Activated CD4-positive, alpha-beta T cell treated with anti-CD3 and anti-CD28 coated beads for 24 hours (primary cell): ENCODE data around the gene OLFM1.
"Not testable (repeated sequence)": the region's sequence is repeated elsewhere in the genome, so short reads cannot be mapped to it uniquely, and the experiment has no call there.

ENCODE experiments used
- DNase-seq, 2 donors: peaks; one replicate each; pipeline ENCODE4 v3.0.0-alpha.2; 2020; ENCODE audit warnings: low read depth in 2 of 2

Gene OLFM1

DNA sequence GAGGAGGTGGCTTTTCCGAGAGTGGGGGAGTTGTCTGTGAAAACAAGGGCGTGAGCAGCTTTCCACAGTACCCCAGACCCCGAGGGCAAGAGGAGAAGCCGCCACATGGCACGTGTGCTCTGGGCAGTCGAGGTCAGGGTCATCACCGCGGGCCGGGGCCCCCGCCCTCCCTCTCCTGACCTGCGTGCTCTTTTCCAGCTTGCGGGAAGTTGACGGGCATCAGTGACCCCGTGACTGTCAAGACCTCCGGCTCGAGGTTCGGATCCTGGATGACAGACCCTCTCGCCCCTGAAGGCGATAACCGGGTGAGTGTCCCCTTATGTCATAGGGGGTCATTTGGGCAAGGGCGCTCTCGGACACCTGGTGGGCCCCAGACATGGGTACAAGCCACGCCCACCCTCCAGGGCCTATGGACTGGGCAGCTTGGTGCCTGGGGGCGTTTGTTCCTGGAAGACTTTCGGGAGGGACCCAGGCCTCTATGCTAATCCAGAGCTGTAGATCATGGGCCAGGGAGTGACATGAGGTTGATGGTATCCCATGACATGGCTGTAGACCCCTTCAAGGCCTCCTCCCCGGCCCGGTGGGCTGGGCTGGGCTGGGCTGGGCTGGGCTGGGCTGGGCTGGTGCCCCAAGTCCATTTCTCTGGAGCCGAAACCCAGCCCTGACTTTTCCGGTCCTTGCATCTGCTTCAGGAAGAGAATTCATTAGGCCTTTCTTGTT, 19.2 kb downstream of the OLFM1 start:
- no peak for DNase-seq

DNA sequence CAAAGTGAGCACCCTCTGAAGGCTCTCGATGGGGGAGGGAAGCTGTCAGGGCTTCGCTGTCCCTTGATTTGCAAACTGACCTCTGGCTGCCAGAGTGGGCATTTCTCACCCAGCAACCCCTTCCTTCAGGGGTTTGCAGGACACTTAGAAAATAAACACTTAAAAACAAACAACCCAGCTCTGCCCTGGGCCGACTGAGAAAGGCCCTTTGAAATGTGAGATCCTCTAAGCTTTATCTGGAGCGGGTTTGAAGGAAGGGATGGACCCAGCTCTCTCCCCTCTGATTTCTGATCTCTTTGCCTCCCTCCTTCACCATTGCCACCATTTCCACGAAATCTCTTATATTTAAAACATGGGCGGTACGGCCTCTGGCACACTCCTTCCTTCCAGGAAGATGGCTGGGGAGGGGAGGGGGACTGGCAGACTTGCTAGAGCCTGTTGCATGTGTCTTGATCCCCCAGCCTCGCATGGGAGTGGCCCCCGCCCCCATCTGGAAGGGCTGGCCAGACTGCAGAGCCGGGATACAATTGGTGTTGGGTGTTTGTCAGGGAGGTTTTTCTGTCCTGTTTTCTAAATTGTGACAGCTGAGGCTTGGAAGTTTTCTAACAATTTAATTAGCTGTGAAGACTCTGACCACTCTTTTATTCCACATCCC, 20.2 kb downstream of the OLFM1 start:
- no peak for DNase-seq

DNA sequence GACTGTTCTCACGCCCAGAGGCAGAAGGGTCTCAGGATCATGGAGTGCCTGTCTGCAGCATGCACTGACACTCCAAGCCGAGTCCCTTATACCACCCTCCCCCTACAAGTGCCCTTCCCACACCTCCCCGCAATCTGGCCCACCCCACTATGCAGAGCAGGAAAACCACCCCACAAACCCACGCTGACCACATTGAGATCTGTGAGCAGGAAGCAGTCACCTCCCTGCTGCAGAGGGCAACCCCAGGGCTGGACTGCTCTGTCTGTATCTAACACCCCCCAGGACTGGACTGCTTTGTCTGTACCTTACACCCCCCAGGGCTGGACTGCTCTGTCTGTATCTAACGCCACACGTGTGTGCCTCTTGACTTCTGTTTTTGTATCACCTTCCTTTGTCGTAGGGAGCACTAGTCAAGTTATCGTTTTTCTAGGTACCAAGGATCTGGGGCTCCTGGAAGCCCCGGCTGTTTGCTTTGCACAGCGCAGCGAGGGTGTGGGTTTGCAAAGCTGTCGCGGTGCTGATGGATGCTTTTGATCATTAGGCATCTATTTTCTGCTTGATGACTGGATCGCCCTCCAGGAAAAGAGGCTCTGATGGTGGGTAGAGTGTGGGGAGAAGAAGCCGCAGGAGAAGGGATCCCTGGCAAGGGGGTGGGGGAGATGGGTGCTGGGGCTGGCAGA, 21.5 kb downstream of the OLFM1 start:
- no peak for DNase-seq

DNA sequence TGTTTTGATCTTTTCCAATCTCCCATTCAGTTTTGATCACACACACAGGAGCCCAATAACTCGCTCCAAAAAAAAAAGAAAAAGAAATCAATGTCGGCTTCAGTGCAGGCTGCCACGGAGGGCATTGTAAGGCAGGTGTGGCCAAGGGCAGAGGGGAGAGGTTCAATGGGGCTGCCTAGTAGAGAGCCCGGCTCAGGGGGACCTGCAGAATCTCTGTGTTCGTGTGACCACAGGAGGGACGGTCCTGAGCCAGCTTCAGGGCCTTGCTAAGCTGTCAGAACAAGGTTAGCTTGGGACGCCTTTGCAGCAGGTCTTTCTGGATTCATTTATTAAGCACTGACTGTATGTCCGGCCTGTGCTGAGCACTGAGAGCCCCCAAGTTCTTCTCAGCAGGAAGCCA, 22.2 kb downstream of the OLFM1 start:
- no peak for DNase-seq

DNA sequence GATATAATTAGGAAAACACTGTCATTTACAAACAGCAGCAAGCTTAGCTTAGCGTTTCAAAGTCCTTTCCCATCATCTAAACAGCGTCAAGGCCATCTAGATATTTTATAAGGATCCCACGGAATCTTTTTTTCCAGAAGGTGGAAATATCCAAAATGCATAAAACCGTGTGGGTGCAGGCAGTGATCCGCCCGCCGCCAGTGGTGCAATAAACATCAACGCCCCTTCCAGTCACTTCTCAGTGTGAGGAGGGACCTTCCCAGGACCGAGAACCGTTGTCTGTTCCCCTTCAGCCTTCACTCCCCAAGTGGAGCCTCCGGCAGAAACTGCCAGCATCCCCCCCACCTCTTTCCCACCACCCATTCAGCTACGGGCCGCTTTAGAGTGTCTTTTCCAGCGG, 22.9 kb downstream of the OLFM1 start:
- DNase-seq, result no peak

DNA sequence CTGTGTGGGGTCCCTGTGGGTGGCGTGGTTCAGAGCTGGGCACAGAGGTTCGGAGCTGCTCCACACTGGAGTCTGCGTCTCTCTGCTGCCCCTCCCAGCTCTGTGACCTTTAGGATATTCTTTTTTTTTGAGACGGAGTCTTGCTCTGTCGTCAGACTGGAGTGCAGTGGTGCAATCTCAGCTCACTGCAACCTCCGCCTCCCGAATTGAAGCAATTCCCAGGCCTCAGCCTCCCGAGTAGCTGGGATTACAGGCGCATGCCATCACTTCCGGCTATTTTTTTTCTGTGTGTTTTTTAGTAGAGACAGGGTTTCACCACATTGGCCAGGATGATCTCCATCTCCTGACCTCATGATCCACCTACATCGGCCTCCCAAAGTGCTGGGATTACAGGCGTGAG, 24.1 kb downstream of the OLFM1 start:
- DNase-seq, result not testable (repeated sequence)

DNA sequence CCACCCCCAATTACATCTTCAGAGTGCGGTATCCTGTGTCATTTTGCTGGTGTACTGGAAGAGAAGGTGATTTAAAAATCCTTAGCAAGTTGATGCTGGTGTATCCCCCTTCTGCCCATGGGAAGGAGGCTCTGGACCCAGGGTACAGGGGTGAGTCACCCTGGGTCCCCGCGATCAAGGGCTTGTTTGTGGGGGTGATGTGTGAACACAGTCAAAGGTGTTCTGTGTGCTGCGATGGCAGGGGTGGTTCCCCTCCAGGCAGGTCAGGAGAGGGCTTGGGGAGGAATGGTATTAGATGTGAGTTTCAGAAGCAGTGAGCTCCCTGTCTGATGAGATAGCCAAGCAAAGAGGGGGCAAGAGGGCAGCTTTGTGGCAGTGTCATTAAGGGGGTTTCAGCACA, 28.9 kb downstream of the OLFM1 start:
- DNase-seq, result no peak

DNA sequence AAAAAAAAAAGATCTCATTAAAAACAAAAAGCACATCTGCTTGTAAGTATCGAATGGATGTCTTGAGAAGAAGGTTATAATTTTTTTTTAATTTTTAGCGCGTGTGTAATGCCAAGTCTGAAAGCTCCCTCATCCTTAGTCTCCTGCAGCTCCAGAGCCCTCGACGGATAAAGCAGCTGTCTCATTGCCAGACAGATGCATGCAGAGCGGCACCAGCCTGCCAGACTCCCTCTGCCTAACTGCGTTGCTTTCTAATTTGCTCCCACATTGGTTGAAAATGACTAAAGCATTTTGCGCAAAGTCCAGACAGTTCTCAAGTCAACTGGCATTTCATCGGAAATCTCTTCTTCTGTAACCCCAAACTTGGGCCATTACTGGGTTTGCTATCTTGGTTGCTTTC, 29.4 kb downstream of the OLFM1 start:
- DNase-seq, result no peak

DNA sequence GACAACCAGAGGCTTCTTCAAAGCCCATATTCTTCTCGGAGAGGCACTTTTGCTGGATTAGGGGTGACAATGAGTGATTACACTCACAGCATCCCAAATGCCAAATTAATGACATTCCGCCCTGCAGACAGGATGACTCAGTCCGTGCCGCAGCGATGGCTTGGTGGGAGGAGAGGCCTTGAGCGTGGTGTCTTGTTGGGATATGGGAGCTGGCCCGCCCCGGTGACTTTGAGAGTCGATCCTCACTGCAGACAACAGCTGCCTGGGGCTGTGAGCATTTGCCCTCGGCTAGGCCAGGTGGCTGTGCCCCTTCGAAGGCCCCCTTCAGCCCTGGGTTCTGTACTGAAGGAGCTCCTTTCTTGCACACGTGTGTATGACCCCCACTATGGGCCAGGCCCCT, 29.8 kb downstream of the OLFM1 start:
- DNase-seq, result no peak

DNA sequence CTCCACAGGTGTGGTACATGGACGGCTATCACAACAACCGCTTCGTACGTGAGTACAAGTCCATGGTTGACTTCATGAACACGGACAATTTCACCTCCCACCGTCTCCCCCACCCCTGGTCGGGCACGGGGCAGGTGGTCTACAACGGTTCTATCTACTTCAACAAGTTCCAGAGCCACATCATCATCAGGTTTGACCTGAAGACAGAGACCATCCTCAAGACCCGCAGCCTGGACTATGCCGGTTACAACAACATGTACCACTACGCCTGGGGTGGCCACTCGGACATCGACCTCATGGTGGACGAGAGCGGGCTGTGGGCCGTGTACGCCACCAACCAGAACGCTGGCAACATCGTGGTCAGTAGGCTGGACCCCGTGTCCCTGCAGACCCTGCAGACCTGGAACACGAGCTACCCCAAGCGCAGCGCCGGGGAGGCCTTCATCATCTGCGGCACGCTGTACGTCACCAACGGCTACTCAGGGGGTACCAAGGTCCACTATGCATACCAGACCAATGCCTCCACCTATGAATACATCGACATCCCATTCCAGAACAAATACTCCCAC, 32.1 kb downstream of the OLFM1 start:
- no peak for DNase-seq

DNA sequence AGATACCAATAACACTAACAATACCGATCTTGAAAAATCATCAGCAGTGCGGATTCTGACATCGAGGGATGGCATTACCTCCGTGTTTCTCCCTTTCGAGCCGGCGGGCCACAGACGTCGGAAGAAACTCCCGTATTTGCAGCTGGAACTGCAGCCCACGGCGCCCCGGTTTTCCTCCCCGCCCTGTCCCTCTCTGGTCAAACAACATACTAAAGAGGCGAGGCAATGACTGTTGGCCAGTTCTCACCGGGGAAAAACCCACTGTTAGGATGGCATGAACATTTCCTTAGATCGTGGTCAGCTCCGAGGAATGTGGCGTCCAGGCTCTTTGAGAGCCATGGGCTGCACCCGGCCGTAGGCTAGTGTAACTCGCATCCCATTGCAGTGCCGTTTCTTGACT, 32.8 kb downstream of the OLFM1 start:
- DNase-seq, result no peak

DNA sequence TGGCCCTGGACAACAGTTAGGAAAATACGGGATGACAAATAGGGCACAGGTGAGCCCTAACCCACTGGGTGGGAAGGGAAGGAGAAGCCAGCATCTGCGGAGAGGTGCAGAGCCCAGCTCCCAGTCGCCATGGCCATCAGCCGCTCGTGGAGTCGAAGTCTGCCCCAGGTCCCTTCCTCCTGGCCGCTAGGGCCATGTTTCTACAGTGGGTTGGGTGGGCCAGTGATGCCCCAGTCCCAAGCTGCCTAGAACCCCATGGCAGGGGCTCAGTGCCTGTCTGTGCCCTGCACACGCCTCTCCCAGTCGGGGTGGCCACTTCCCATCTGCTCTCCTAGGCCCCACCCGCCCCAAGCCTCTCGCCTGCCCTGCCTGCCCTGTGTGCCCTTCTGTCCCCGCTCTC, 34.8 kb downstream of the OLFM1 start:
- no peak for DNase-seq

DNA sequence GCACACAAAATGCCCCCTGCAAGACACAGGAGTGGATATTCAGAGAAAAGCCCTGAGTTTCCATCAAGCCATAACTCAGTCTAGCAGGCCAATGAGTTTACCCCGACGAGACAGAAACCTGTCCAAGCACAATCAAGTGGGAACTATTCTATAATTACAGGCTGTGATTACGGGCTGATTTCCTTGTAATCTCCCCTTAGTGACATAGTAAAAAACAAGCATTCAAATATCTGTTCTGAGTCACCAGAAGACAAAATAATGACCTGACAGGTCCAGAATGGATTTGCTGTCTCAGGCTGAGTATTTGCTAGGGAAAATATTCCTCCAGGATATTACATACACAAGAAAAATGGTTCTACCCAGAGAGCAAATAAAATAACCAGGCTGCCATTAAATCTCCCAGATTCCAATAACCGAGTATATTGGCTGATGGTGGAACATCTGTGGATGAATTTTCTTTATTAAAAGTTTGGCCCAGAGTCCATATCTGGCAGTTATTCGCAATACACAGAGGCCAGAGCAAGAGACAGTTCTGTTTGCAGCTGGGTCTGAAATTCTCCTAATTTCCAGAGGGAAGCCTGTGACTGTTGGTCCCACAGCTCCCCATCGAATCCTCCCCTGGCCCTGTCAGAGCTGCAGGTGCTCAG, 35.8 kb downstream of the OLFM1 start:
- no peak for DNase-seq

DNA sequence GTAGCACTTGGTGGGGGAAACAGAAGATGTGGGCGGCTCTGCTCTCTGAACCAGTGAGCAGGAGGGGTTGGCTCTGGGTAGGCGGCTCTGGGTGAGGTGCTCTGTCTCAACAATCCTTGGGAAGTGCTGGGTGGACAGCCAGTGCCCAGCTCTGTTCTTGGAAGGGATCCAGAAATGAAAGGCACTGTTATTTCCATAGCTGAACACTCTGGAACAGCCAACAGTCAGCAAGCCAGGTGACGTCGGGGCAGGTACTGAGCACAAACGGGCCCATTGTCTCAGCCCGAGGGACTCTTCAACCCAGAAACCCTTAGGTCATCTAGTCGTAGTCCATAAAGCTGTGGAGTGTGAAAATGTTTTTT, 36.3 kb downstream of the OLFM1 start:
- DNase-seq, result no peak

DNA sequence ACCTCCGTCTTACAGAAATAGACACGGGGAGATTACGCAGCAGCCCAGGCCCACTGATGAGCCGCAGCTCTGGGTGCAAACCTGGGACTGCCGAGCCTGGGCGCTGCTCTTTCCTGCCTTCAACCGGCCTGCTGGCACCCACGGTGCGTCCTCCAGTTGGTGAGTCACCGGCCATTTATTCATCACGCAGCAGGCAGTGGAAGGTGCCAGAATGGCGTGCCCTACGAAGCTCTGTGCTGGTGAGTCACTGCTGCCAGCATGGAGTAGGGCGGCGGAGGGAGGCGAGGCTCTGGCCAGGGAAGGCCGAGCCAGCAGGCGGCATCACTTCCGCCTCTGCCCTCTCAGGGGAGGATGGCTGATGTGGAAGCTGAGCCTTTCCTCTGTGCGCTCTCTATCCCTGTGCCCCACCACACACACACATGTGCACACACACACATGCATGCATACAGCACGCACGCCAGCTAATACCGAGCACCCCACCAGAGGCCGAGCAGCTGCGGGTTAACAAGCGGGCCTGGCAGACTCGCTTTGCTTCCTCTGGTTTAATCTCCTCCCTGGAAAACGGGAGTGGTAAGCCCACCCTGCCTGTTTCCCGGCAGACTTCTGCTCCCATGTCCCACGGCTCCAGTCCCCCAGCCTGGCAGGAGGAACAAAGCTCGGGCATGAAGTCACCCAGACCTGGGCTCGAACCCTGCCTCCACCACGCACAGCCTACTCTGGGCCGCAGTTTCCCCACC, 39.2 kb downstream of the OLFM1 start:
- no peak for DNase-seq

DNA sequence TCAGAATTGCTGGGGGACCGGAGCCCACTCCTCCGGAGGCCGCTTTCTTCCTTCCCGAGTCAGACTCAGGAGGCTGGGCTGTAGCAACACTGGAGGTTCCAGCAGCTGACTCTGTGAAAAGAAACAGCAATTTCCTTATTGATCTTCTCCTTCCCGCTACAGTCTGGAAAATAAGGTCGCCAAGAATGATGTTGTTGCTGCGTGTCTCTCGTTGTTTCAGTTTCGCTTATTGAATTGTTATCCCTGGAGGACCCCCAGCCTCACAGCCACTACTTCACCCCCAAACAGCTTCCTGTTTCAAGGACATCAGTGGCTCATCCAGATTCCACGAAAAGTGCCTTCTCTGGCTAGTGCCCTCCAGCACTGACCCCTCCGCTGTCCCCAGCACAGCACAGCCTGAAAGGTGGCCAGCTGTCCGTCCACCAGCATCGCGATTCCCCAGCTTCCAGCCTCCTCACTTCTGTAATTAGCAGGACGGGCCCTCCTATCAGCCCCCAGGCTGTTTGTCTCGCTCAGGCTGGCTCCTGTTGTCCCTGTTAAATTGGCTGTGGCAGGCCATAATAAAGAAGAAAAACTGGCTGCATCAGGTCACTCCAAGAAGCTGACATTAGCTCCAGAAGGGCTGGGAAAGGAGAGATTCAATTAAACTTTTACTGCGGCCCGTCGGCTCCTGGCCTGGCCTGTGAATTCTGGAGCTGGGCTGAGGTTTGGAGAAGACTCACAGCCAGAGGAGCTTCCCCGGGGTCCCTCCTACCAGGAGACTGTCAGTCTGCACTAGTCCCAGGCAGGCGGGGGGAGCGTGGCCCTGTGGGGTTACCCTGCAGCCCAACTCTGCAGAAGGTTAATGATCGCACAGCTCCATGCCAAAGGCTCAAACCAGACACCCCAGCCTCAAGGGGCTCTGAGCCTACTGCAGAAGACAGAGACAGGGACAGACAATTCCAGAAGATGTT, 40.5 kb downstream of the OLFM1 start:
- no peak for DNase-seq

DNA sequence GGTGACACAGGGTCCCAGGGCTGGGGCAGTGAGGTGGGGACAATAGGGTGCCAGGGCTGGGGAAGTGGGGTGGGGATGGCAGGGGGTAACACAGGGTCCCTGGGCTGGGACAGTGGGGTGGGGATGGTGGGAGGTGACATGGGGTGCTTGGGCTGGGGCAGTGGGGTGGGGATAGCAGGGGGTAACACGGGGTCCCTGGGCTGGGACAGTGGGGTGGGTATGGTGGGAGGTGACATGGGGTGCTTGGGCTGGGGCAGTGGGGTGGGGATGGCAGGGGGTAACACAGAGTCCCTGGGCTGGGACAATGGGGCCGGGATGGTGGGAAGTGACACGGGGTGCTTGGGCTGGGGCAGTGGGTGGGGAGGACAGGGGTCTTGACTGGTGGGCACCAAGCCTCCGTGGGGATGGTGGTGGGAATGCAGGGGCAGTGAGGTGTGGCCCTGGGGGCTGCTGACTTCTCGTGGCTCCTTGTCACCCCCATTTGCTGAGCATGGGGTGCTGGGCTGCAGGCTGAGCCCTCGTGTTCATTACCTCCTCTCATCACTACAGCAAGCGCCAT, 41.7 kb downstream of the OLFM1 start:
- DNase-seq, result no peak

DNA sequence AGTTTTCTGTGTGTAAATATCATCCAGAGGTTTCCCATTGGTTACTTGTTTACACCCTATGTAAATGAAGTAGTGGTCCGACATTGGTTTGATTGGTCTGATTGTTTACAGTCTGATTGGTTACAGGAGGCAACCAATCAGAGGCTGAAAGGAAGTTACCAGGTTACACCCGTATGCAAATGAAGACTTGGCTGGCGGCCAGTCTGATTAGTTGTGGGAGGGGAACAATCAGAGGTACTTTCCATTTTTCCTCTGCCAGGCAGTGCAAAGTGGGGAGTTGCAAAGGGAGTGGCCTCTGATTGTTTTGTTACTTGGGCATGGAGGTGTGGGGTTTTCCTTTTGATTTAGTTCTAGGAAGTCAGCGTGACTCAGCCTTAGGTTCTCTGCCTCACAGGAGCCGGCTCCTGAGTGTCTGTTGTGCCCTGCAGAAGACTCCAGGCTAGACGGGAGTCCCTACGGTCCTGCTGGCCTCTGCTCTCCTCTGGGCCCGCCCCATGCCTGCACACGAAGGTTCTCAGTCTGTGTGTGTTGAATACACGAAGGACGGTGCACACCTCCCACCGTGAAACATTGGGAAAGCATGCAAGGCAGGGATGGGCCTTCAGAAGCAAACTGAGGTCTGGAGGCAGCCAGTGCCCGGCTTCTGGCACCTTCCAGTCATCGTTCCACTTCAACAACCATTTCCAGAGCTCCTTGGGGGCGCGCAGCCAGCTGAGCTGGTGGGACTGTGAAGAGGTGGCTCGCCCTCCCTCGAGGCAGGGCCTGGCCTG, 42.9 kb downstream of the OLFM1 start:
- DNase-seq, result peak in 1 of 2 donors; percentile 4

DNA sequence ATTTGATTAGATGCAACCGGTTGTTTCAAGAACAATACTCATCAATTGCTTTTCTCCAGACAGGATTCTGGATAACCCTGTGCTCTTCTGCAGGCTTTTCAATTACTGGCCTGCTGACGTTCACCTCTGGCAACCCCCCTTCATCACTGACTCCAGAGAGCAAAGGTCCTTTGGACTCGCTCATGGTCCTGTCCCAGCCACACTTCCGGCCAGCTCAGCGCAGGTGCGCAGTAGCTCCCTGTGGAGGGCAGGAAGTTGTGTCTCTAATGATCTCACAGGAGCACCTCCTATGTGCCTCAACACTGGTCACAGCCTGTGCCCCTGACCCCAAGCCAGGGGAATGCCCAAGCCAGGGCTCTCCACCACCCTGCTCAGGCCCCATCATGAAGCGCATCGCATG, 44.0 kb downstream of the OLFM1 start:
- no peak for DNase-seq
